ENCODE results near the gene HIF1A.
"Not testable (repeated sequence)": the region's sequence is repeated elsewhere in the genome, so short reads cannot be mapped to it uniquely, and the experiment has no call there.

The HIF1A gene
- 170 to 315 reads per million in 2 donors for total RNA-seq

GRCh38 chr14:61694830-61695694 is at the start of gene HIF1A:
TSS of gene HIF1A (plus strand) at chr14:61695513. CDS start at chr14:61695805, 292 bp downstream.
- DNase-seq, result peak; percentile 90 to 100 (median 95)

DNA sequence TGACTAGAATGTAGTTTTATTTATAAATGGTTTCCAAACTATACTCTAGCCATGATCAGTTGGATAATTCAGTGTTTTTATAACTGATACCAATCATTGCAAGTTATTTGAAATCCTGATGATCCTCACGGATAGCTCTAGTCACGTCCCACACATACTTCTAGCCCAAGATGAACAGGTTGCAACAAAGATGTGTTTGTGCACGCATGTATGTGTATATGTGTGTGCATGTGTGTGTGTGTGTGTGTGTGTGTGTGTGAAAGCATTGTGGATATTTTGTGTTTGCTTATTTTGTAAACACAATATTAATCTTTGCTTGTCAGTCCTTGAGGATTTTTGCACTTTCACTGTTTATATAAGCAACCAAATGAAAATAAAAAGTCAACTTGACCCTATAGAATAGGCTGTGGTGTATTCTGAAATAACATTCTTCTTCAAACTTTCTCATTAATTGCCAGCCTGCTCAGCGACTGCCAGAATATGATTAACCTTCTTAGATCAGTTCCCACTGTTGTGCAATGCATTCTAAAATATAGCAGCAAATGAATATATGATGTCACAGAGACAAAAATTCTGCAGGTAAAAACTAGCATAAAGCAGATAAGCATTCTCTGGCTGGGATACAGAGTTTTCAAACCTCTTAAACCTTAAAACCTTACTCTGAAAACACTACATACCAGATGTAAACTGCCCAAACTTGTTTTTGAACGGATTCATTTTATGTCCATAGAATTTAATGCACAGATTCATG is 48.8 kb upstream of the HIF1A start:
- DNase-seq, result no peak

- DNase-seq, result no peak
Observed at GRCh38 chr14:61647704-61648103, 47.6 kb upstream of the HIF1A start.

DNA sequence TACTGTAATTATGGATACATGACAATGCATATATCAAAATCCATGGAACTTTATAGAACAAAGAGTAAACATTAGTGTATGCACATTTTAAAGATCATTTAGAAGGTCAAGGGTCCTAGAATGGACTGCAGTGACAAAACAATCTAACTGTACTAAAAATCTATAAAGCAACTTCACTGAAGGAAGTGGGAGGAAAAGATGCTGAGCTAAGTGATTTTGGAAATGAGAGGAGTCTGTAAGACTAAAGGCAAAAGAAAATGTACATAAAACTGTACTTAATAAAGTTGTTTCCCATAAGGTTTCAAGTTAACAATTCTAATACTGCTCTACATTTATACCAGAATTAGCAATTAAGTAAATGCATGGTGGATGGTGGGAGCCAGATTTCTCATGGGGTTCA is 46.9 kb upstream of the HIF1A start:
- no peak for DNase-seq

GRCh38 chr14:61649283-61649682 is 46.0 kb upstream of the HIF1A start:
- DNase-seq, result peak in 1 of 5 experiments; percentile 56

GRCh38 chr14:61651355-61651754 is 44.0 kb upstream of the HIF1A start:
- no peak for DNase-seq

- no peak for DNase-seq
Observed at GRCh38 chr14:61652526-61653262, 42.6 kb upstream of the HIF1A start.

GRCh38 chr14:61653507-61653906 is 41.8 kb upstream of the HIF1A start:
- DNase-seq, result no peak

DNA sequence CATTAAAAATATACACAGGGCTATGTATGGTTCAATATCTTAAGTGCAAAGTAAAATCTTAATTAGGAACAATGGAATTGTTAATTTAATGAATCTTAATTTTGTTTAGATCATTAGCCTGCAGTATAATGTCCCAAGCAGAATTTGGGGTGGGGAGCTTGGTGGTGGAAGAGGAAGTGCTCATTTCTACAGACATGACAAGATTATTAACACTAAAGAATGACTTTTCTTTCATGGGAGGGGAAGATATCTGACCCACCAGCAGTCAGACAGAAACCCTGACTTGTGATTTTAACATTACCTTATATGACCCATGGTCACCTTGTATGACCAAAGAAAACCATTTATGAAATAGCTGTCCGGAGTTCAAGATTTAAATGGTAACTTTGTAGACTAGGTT is 41.3 kb upstream of the HIF1A start:
- no peak for DNase-seq

- DNase-seq, result peak in 1 of 5 experiments; percentile 49
Observed at GRCh38 chr14:61655777-61656176, 39.5 kb upstream of the HIF1A start.

DNA sequence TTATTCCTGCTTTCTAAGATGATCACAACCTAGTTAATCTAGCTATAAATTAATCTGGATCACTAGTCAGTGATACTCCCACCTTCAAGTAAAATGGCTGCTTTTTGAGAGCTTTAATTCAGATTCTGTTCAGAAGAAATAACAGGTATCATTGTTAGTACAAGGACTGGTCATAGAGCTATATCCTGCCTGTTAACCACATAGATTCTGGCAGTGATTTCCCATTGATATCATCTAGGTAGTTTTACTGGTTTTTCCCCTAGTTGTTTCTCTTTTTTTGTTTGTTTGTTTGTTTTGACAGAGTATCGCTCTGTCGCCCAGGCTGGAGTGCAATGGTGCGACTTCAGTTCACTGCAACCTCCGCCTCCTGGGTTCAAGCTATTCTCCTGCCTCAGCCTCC is 39.0 kb upstream of the HIF1A start:
- peak in 1 of 5 experiments; percentile 75 for DNase-seq

DNA sequence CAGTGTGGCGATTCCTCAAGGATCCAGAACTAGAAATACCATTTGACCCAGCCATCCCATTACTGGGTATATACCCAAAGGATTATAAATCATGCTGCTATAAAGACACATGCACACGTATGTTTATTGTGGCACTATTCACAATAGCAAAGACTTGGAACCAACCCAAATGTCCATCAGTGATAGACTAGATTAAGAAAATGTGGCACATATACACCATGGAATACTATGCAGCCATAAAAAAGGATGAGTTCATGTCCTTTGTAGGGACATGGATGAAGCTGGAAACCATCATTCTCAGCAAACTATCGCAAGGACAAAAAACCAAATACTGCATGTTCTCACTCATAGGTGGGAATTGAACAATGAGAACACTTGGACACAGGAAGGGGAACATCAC is 37.2 kb upstream of the HIF1A start:
- not testable (repeated sequence) for DNase-seq

- no peak for DNase-seq
Observed at GRCh38 chr14:61659582-61659981, 35.7 kb upstream of the HIF1A start.

GRCh38 chr14:61661471-61662400 is 33.6 kb upstream of the HIF1A start:
- DNase-seq, result peak in 1 of 5 experiments; percentile 84

DNA sequence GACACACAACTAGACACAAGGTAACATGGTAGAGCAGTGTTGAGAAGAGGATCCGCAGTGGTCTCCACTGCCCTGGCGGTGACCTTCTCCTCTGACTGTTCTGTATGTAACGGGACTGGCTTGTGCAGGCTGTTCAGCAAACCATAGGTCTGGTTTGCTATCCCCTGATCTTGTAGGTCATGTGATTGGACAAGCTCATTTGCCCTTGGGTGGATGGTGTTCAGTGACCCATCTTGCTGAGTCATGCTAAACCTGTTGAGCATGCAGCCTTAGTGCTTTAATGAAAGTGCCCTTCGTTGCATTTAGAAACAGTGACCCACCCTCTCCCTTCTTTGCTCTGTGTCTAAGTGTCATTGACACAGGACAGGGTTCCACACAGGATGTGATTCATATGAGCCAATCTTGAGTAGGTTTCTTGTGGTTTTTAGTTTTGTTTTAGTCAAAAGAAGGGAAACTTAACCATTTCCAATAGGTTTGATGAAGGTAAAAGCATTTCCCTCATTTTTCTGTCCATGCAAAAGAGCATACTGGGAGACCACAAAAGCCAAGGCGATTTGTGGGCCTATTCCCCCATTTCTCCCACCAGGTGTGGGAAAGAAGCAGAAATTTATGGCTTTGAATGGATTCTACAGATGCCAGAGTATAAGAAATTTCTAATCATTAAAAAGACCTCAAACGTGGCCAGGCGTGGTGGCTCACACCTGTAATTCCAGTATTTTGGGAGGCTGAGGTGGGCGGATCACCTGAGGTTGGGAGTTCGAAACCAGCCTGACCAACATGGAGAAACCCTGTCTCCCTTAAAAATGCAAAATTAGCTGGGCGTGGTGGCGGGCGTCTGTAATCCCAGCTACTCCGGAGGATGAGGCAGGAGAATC is 32.6 kb upstream of the HIF1A start:
- peak in 4 of 5 experiments; percentile 5 to 98 (median 34) for DNase-seq

DNA sequence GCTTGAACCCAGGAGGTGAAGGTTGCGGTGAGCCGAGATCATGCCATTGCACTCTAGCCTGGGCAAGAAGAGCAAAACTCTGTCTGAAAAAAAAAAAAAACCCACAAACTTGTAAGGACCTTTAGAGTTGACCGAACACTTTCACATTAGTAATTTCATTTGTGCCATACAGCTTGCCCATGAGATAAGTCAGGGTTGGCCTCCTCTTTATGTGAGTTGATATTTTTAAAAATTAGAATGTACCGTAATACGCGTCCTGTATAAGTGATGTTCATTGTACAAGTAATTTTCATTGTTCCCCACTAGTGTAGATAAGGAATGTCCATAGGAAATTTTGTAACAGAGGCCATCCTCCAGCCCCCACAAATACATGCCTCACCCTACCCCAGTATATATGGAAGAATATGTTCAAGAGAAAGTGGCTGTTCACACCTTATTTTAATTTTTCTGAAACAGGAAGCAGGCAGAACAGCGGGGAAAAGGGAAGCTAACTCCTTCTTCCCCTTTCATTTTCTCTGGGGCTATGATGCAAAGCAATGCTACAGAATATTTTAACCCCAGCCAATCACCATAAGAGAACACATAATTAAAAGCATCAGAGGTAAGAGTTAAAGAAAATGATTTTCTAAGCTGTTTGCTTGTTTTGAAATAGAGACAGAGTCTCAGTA is 31.9 kb upstream of the HIF1A start:
- DNase-seq, result peak in 1 of 5 experiments; percentile 36

- DNase-seq, result no peak
Observed at GRCh38 chr14:61668282-61668681, 27.0 kb upstream of the HIF1A start.

DNA sequence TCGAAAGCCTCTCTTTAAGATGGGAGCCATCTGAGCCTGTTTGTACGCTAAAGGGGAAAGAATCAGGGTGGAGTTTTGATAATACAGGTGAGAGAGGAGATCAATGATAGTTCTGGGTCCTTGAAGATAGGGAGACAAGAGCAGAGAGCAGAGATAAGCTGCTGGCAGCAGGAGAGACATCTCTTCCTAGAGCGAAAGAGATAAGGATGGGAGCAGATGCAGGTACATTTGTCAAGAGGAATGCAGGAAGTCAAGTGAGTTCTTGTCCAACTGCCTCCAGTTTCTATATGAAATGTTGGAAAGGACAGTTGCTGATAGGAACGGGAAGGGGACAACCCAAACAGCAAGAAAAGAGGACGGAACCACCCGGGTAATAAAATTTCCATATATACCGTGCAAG is 24.7 kb upstream of the HIF1A start:
- no peak for DNase-seq

- peak in 2 of 5 experiments; percentile 55 to 82 for DNase-seq
Observed at GRCh38 chr14:61671082-61671481, 24.2 kb upstream of the HIF1A start.

- DNase-seq, result no peak
Observed at GRCh38 chr14:61672796-61673195, 22.5 kb upstream of the HIF1A start.

Measured in T-helper 2 cell (primary cell).